ENCODE results near the gene PITX2.

DNA sequence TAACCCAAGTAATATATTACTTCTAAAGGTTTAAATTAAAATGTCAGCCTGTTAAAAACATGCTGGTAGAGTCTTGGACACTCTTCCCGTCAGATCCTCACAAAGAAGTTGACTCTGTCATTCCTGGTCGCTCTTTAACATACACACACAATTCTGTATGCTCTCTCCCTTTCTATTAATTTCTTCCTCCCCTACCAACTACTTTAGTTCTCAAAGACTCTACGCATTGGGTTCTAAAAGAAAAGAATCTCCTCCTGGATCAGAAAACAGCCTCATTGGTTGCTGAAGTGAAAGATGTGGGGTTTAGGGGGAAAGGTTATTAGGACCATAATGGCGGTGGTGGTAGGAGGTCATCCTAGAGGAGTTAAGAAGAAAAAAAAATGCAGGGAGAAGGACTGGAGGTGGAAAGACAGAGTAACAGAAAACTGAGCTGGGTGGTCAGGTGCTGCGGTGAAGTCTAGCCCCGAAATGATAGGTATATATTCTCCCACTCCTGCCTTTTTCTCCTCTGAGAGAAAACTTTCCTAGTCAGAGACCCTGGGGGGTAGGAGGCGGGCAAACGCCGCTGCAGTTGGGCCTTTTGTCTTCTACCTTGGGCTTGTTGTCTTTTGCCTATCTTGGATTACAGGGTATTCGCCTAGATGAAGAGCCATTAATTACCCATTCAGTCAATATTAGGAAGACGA is 5.2 kb upstream of the PITX2 start:
- TF ChIP-seq EZH2 (IDR thresholded peaks at IDR 0.05; ENCODE audit: borderline replicate concordance, low read length) (no peak), CTCF (IDR thresholded peaks at IDR 0.05; ENCODE audit: low read length) (no peak)

All from OCI-LY1 (cell line).